ENCODE results near the gene PSMC5.

- no peak for TF ChIP-seq EP300 (IDR thresholded peaks at IDR 0.05; ENCODE audit: borderline replicate concordance)
- no peak for TF ChIP-seq CEBPB (IDR thresholded peaks at IDR 0.05)
- TF ChIP-seq MAX (IDR thresholded peaks at IDR 0.05), result no peak
- no peak for TF ChIP-seq RAD21 (IDR thresholded peaks at IDR 0.05; ENCODE audit: low read depth)
- TF ChIP-seq REST (IDR thresholded peaks at IDR 0.05; ENCODE audit: low read depth), result no peak
Measured at GRCh38 chr17:63780928-63781327, 46.3 kb upstream of the PSMC5 start.
